GF-D8 (cell line): ENCODE results near the gene PRR15L.
"Not testable (repeated sequence)": the region's sequence is repeated elsewhere in the genome, so short reads cannot be mapped to it uniquely, and the experiment has no call there.

Source experiments
- DNase-seq: peaks from one replicate; lab custom pipeline; 2025; lab: John Stamatoyannopoulos, UW

The PRR15L gene

GRCh38 chr17:47988445-47988844 is 30.8 kb upstream of the PRR15L start:
- DNase-seq: not testable (repeated sequence)

DNA sequence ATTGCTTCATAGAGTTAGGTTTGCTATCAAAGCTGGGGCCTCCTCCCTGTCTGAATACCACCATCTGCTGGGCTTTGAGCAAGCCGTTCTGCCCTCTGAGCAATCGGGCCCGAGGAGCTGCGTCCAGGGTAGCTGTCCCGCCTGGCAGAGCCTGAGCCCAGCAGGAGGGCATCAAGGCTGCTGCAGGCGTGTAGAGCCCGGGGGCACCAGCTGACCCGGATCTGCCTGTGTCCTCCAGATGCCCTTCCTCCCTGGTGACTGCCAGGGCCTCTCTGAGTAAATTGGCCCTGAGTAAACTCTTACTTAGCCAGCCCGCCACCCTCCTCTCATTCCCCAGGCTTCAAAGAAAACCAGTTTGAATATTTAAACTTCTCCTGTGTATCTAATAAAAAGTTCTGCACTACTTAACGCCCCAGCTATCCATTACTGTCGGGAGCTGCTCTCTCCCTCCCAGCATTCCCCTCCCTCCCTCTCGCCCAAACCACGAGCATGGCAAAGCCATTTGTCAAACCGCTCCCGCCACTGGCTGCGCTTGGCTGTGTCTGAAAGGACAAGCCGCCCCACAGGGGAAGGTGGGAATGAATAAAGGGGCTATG is 29.7 kb upstream of the PRR15L start:
- DNase-seq: no peak

- no peak for DNase-seq
Observed at GRCh38 chr17:47986520-47986919, 28.8 kb upstream of the PRR15L start.

- DNase-seq: no peak
Observed at GRCh38 chr17:47983492-47984223, 26.0 kb upstream of the PRR15L start.

GRCh38 chr17:47982645-47983390 is 25.1 kb upstream of the PRR15L start:
- no peak for DNase-seq

DNA sequence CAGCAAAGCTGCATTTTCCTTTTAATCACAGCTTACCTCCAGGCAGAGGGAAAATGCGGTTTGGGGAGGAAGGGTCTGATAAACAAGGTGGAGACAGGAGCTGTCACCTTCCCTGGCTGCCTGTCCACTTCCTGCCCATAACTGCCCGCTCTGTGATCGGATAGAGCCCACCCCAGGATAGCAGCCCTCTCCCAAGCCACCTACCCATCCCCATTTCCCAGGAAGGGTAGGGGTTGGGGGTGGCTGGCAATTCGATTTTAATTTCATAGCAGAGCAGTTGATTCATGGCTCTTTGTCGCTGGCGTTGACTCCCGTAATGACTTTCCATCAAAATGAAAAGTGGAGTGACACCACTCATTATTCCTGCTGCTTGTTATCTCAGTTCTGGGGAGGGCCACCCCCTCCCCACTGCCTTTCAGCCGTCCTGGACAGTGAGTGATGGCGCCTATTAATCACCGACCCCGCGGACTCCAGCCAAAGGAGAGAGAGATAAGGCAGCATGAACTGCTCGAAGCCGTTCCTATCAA is 24.5 kb upstream of the PRR15L start:
- no peak for DNase-seq

GRCh38 chr17:47981462-47981861 is 23.8 kb upstream of the PRR15L start:
- DNase-seq: peak; percentile 83

- no peak for DNase-seq
Observed at GRCh38 chr17:47980541-47980940, 22.9 kb upstream of the PRR15L start.

DNA sequence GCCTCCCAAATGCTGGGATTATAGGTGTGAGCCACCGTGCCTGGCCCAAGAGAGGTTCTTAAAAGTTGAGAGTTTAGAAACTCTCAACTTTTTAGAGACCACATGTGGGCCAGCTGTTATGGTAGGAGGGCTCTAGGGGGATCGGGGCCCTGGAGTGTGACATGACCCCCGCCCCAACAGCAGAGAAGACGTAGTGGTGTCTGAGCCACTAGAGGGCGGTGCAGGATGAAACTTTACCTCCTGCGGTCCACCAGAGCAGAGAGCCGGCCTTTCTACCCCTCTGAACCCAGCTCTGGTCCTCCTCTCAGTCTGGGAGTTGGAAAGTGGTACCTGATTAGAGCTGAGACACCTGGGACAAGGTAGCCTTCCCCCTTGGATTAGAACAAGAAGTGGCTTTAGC is 20.6 kb upstream of the PRR15L start:
- no peak for DNase-seq

GRCh38 chr17:47975823-47976205 is 18.1 kb upstream of the PRR15L start:
- DNase-seq: no peak

DNA sequence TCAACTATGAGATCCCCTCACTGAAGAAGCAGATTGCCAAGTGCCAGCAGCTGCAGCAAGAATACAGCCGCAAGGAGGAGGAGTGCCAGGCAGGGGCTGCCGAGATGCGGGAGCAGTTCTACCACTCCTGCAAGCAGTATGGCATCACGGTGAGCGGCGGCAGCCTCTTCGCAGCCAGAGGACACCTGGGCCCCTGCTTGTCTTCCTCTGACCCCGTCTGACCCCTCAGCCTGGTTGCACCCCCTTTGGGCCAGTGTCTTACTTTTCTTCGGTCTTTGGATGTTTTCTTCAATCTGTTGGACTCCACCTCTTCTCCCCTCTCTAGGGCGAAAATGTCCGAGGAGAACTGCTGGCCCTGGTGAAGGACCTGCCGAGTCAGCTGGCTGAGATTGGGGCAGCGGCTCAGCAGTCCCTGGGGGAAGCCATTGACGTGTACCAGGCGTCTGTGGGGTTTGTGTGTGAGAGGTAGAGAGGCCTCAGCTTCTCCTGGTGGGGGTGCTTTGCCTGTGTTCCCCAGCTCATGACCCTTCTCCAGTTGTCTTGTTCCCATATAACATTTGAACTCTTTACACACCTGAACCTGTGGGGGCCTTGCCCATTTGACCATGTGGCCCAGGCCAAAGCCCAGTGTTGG is 17.6 kb upstream of the PRR15L start:
- no peak for DNase-seq

DNA sequence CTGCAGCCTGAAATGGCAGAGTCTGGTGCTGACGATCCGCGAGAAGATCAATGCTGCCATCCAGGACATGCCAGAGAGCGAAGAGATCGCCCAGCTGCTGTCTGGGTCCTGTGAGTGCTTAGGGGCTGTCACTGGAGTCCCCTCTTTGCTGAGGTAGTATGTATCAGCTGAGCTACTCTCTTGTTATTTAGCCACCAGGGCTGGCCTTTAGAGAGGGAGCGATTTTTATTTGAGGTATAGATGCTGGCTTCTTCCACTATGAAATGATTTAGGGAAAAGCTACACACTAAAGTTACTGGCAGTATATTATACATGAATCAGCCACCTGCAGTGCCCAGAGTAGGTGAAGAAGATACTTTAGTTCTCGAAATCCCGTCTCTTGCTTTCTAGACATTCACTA is 15.9 kb upstream of the PRR15L start:
- DNase-seq: no peak

DNA sequence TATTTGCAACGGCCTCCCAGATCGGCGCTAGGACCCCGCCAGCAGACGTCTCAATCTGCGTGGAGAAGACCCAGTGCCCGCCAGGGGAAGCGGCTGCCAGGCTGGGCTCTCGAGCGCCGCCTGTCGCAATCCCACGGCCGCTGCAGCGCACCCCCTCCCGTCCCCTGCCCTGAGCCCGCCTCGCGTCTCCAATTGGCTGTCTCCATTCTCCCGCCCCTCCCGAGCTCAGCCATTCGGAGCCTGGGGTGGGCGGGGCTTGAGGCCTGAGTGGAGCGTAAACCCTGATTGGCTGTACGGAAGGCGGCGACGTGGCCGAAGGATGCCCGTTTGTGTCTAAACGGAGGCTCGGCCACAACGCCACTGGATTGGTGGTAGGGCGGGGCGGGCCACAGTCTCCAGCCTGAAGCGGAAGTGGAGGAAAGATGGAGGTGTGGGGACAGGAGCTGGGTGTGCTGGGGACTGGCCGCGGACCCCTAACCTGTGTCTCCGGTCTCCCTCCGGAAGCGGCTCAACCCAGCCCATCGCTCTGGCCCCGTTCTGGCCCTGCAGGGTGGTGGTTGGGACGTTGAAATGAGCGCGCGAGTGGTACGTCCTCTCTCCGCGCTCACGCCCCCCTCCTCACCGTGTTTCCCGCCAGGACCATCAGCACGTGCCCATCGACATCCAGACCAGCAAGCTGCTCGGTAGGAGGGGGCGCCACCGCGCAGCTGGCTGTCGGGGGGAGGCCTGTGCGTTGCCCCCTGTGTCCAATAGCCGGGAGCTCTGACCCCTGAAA is 13.2 kb upstream of the PRR15L start, which contains the start of gene CDK5RAP3:
TSS of gene CDK5RAP3 (plus strand) at position 389 of the 775 bp plus-strand sequence. CDS start at position 423, 34 bp downstream.
- peak; percentile 98 for DNase-seq

- no peak for DNase-seq
Observed at GRCh38 chr17:47969930-47970724, 12.4 kb upstream of the PRR15L start.

GRCh38 chr17:47968836-47969235 is 11.2 kb upstream of the PRR15L start:
- DNase-seq: no peak

GRCh38 chr17:47967607-47968252 is 10.0 kb upstream of the PRR15L start:
- DNase-seq: no peak

GRCh38 chr17:47966079-47966519 is 8.4 kb upstream of the PRR15L start:
- no peak for DNase-seq

- no peak for DNase-seq
Observed at GRCh38 chr17:47964856-47965255, 7.2 kb upstream of the PRR15L start.

GRCh38 chr17:47962901-47963300 is 5.2 kb upstream of the PRR15L start:
- no peak for DNase-seq

GRCh38 chr17:47961406-47961805 is 3.7 kb upstream of the PRR15L start:
- no peak for DNase-seq
